K562 (cell line): Measurements from ENCODE around the gene BGN. TPM values are rescaled to one million over a fixed set of nuclear protein-coding genes. Genes with fewer than 3 reads are reported as not detected.

Experiments used
- ATAC-seq: fragments of 200-7000 bp; cut with Tn5 transposase; 3 replicates; pipeline ENCODE4 v1.9.1; 2020; ENCODE audit warnings: moderate library complexity
- BruUV-seq: library from RNA; stranded (reverse); fragments of 400-500 nt; replicated peaks from 2 replicates; lab custom pipeline; 2021; lab: Mats Ljungman, UMichigan
- CTCF ChIA-PET: fragments of 300-600 bp; formaldehyde crosslinking; extraction: SDS; loops from one replicate; lab custom pipeline; 2021; ENCODE audit warnings: low intra/inter-chr PET ratio; lab: Yijun Ruan, JAX
- POLR2A ChIA-PET: fragments of 300-600, 350-650 bp; sonication (Branson Sonifier 250); formaldehyde crosslinking; extraction: SDS; loops from one replicate; lab custom pipeline; 2021; ENCODE audit warnings: antibody characterized with exemption, inconsistent platforms; lab: Yijun Ruan, JAX
- DNase-seq, 4 experiments: peaks; one replicate each; pipeline versions ENCODE4 v3.0.0 to v3.0.0-alpha.2; 2011 to 2018; ENCODE audit warnings: low spot score in 3 of 4, mixed read lengths in 3 of 4; ENCODE audit errors: extremely low read depth in 1 of 4
- FAIRE-seq: peaks from 2 replicates; lab custom pipeline; 2011; peaks lifted over from hg19 to GRCh38; lab: Jason Lieb, UNC
- H2AFZ ChIP-seq: 2 replicates; pipeline ENCODE4 v1.6.0; 2011; ENCODE audit warnings: low read depth, low read length, control low read depth, inconsistent platforms
- H3K27ac ChIP-seq: fragments of 200-600 bp; 3 replicates; pipeline ENCODE4 v1.8.0; 2011; ENCODE audit warnings: low read depth, mild to moderate bottlenecking, control low read depth, inconsistent platforms, low read length, moderate library complexity, mixed read lengths; ENCODE audit errors: extremely low read depth
- H3K27me3 ChIP-seq, 2 experiments: fragments of 300-600 bp in 1 of 2; 2 replicates in 1 of 2; 3 replicates in 1 of 2; pipeline versions ENCODE4 v1.6.0 to v1.8.0; 2011; ENCODE audit warnings: inconsistent platforms in 2 of 2, low read length in 2 of 2, mild to moderate bottlenecking in 1 of 2, mixed read lengths in 1 of 2, moderate library complexity in 1 of 2; ENCODE audit not compliant: control insufficient read depth in 2 of 2, insufficient read depth in 2 of 2
- H3K36me3 ChIP-seq: fragments of 300-600 bp; 3 replicates; pipeline ENCODE4 v1.8.0; 2011; ENCODE audit warnings: mild to moderate bottlenecking, low read length, inconsistent platforms; ENCODE audit not compliant: control insufficient read depth, insufficient read depth
- H3K4me1 ChIP-seq, 2 experiments: fragments of 200-600 bp in 1 of 2; replicated peaks in 1 of 2; 2 replicates in 1 of 2; 3 replicates in 1 of 2; pipeline versions ENCODE4 v1.5.1 to v1.8.0; 2011; ENCODE audit warnings: inconsistent platforms in 2 of 2, low read length in 2 of 2, mild to moderate bottlenecking in 1 of 2, mixed read lengths in 1 of 2, moderate library complexity in 1 of 2; ENCODE audit not compliant: control insufficient read depth in 2 of 2, insufficient read depth in 2 of 2
- H3K4me2 ChIP-seq: 2 replicates; pipeline ENCODE4 v1.6.1; 2011; ENCODE audit warnings: low read length, control low read depth, inconsistent platforms, mixed read lengths; ENCODE audit not compliant: insufficient read depth
- H3K4me3 ChIP-seq: fragments of 200-600 bp; sonication (generic), shearing (Covaris generic); 2 replicates; pipeline ENCODE4 v1.5.1; 2016; ENCODE audit warnings: control low read depth, inconsistent platforms
- H3K79me2 ChIP-seq: fragments of 200-600 bp; 3 replicates; pipeline ENCODE4 v1.8.0; 2011; ENCODE audit warnings: low read length, inconsistent platforms; ENCODE audit not compliant: control insufficient read depth, insufficient read depth
- H3K9ac ChIP-seq, 2 experiments: 2 replicates each; pipeline versions ENCODE4 v1.6.0 to v1.6.1; 2011; ENCODE audit warnings: low read depth in 2 of 2, low read length in 2 of 2, control low read depth in 1 of 2, inconsistent platforms in 1 of 2, mild to moderate bottlenecking in 1 of 2, mixed read lengths in 1 of 2; ENCODE audit not compliant: insufficient read depth in 1 of 2
- H3K9me1 ChIP-seq: one replicate; pipeline ENCODE4 v1.6.0; 2011; ENCODE audit warnings: inconsistent platforms, mild to moderate bottlenecking, low read length, moderate library complexity; ENCODE audit not compliant: control insufficient read depth, insufficient read depth
- H3K9me3 ChIP-seq: replicated peaks from 2 replicates; pipeline ENCODE4 v1.5.1; 2011; ENCODE audit warnings: low read depth, low read length, inconsistent platforms; ENCODE audit not compliant: control insufficient read depth, insufficient read depth
- H4K20me1 ChIP-seq: replicated peaks from 2 replicates; pipeline ENCODE4 v1.6.1; 2011; ENCODE audit warnings: low read length, inconsistent platforms, mixed read lengths; ENCODE audit not compliant: control insufficient read depth, insufficient read depth
- ADNP ChIP-seq: fragments of 200-800 bp; sonication (Bioruptor generic); IDR thresholded peaks from 2 replicates; pipeline ENCODE4 v1.6.1; 2016; ENCODE audit warnings: missing genetic modification characterization, missing compliant biosample characterization
- CCAR2 ChIP-seq: fragments of 200-400 bp; formaldehyde crosslinking; IDR thresholded peaks from 2 replicates; pipeline ENCODE4 v1.6.1; 2017; ENCODE audit warnings: mild to moderate bottlenecking, low read depth, low read length
- EGR1 ChIP-seq: fragments of 450-650 bp; conservative IDR thresholded peaks from 2 replicates; pipeline ENCODE4 v1.6.1; 2017; ENCODE audit warnings: mild to moderate bottlenecking
- MYNN ChIP-seq, 2 experiments: sonication (generic); formaldehyde crosslinking in 1 of 2; IDR thresholded peaks; 2 replicates each; pipeline versions ENCODE4 v1.5.0 to v1.6.1; 2016 to 2020; ENCODE audit warnings: antibody characterized with exemption in 1 of 2, missing genetic modification reagents in 1 of 2
- TAL1 ChIP-seq: fragments of 450-650 bp; IDR thresholded peaks from 2 replicates; pipeline ENCODE4 v1.6.1; 2016; ENCODE audit warnings: mild to moderate bottlenecking
- TBL1XR1 ChIP-seq, 2 experiments: IDR thresholded peaks; 2 replicates each; pipeline ENCODE4 v1.6.1; 2012; ENCODE audit warnings: improper control_type of control experiment in 2 of 2, low read length in 2 of 2, mild to moderate bottlenecking in 1 of 2
- TRIM24 ChIP-seq, 2 experiments: fragments of 450-650 bp; IDR thresholded peaks; 2 replicates each; pipeline ENCODE4 v1.6.1; 2016
- ZBTB43 ChIP-seq: sonication (generic); formaldehyde crosslinking; IDR thresholded peaks from 2 replicates; pipeline ENCODE4 v1.8.0; 2023; ENCODE audit warnings: mild to moderate bottlenecking, missing genetic modification reagents
- WGBS: fragments of 100-300 bp; shearing (Covaris generic); methylation state at CpG from one replicate; pipeline ENCODE4 v1.1.6; 2016; ENCODE audit warnings: low coverage, mixed read lengths; ENCODE audit not compliant: insufficient coverage; ENCODE audit errors: missing lambda C conversion rate; 5-methylcytosine and 5-hydroxymethylcytosine counted together
- in situ Hi-C: fragments of 300-500 bp; cut with MboI; formaldehyde crosslinking; loops from 4 replicates; pipeline ENCODE4 v1.15.0; 2018; ENCODE audit warnings: inconsistent platforms, mixed read lengths
- intact Hi-C: fragments of 100-400 bp; cut with micrococcal nuclease; formaldehyde crosslinking; loops from 2 replicates; pipeline ENCODE4 v1.14.2; 2022
- polyA plus RNA-seq, 8 experiments: library from polyadenylated mRNA; depleted of rRNA in 4 of 8; stranded (reverse) in 5 of 8; unstranded in 3 of 8; fragments of >200 nt; fragmentation: Nextera tagmentation in 2 of 8; fragmentation: Illumina TruSeq in 1 of 8; extraction: Ambion mirVana in 2 of 8; extraction: Trizol in 1 of 8; gene quantifications; 2 replicates each; pipeline versions ENCODE4 v1.2.1 to v1.2.3, GENCODE V29; 2011 to 2014; ENCODE audit warnings: inconsistent platforms in 1 of 8, missing spikeins in 1 of 8
- total RNA-seq, 7 experiments: library from RNA; depleted of rRNA in 6 of 7; stranded (reverse); fragments of >200 nt in 6 of 7; fragmentation: Illumina TruSeq in 2 of 7; extraction: Trizol in 2 of 7; gene quantifications; 2 replicates each; pipeline versions ENCODE4 v1.2.1 to v1.2.3, GENCODE V29; 2011 to 2021; ENCODE audit warnings: low replicate concordance in 1 of 7

Gene BGN
- total and polyA plus RNA-seq, 9 of the 15 experiments (the other 6 are each of a cell fraction or from before 2014, with no cell fraction given): 0.11 TPM; not detected in 8

- TF ChIP-seq TBL1XR1 (IDR thresholded peaks at IDR 0.05; ENCODE audit: low read length in 2 of 2) (no peak), ADNP (tag) (no peak)
Observed at GRCh38 chrX:153511784-153512500, 17.2 kb downstream of the BGN start (continued).

GRCh38 chrX:153512501-153512893, 17.7 kb downstream of the BGN start:
- Histone ChIP-seq H3K4me1 (peaks cover 0 to 4% of the 10 kb centered on the region in 2 experiments; a peak in 2 of 5 replicates), H3K27me3 (peaks cover 0 to 43% of the 10 kb centered on the region in 2 experiments; a peak in 3 of 5 replicates), H4K20me1 (no peaks in the 10 kb centered on the region), H3K4me3 (no peak overlapping the region), H2AFZ (no peak overlapping the region), H3K4me2 (no peak overlapping the region), H3K9ac (no peak overlapping the region), H3K36me3 (no peaks in the 10 kb centered on the region), H3K9me1 (no peaks in the 10 kb centered on the region), H3K27ac (no peak overlapping the region), H3K9me3 (no peaks in the 10 kb centered on the region), H3K79me2 (no peaks in the 10 kb centered on the region)
- TF ChIP-seq MYNN (IDR thresholded peaks at IDR 0.05) (peak; percentile 46; the same call in 1 of the 2 replicates), MYNN (CRISPR knock-in tag; IDR thresholded peaks at IDR 0.05) (no peak), EGR1 (peak; percentile 53), CCAR2 (no peak), TAL1 (no peak), ZBTB43 (CRISPR knock-in tag) (peak; percentile 97), TRIM24 (IDR thresholded peaks at IDR 0.05) (peak in 1 of 2 experiments; percentile 31; a peak in 1 of 4 replicates)
- WGBS: 0% methylated on average over 1 of the region's 3 CpGs
- ChIA-PET CTCF (no interaction called here), POLR2A (interaction anchor here (0.7 kb wide), 1 partner anchor 11 kb away, joined by 3 read pairs; no protein-coding TSS in a partner anchor)
- FAIRE-seq (no peak), ATAC-seq (no peak), DNase-seq (no peak)
- in situ Hi-C loops (no loop called here), intact Hi-C loops (no loop called here)
- no TSS peak for BruUV-seq
